NCI-H510A (cell line): Measurements from ENCODE around the gene INSYN1.
"Not testable (repeated sequence)": the region's sequence is repeated elsewhere in the genome, so short reads cannot be mapped to it uniquely, and the experiment has no call there.

Experiments
- DNase-seq: peaks from one replicate; lab custom pipeline; 2025; lab: John Stamatoyannopoulos, UW

Gene INSYN1

GRCh38 chr15:73749533-73749932 lies 3.6 kb downstream of the INSYN1 start:
- DNase-seq: no peak

GRCh38 chr15:73748730-73749129 lies 4.4 kb downstream of the INSYN1 start:
- DNase-seq: no peak

- no peak for DNase-seq
Observed at GRCh38 chr15:73747847-73748590, 5.1 kb downstream of the INSYN1 start.

- no peak for DNase-seq
Observed at GRCh38 chr15:73746883-73747282, 6.3 kb downstream of the INSYN1 start.

- DNase-seq: no peak
Observed at GRCh38 chr15:73746261-73746660, 6.9 kb downstream of the INSYN1 start.

- DNase-seq: no peak
Observed at GRCh38 chr15:73745073-73745472, 8.1 kb downstream of the INSYN1 start.

- no peak for DNase-seq
Observed at GRCh38 chr15:73744293-73744692, 8.9 kb downstream of the INSYN1 start.

GRCh38 chr15:73741321-73741836 lies 11.8 kb downstream of the INSYN1 start:
- no peak for DNase-seq

GRCh38 chr15:73740152-73741048 lies 12.8 kb downstream of the INSYN1 start:
- DNase-seq: no peak

GRCh38 chr15:73737535-73737934 lies 15.6 kb downstream of the INSYN1 start:
- no peak for DNase-seq

- no peak for DNase-seq
Observed at GRCh38 chr15:73732930-73733329, 20.2 kb downstream of the INSYN1 start.

GRCh38 chr15:73732051-73732450 lies 21.1 kb downstream of the INSYN1 start:
- DNase-seq: not testable (repeated sequence)

GRCh38 chr15:73727330-73727976 lies 25.7 kb downstream of the INSYN1 start:
- DNase-seq: no peak

GRCh38 chr15:73724212-73724611 lies 28.9 kb downstream of the INSYN1 start:
- DNase-seq: no peak

GRCh38 chr15:73723191-73723590 lies 30.0 kb downstream of the INSYN1 start:
- DNase-seq: no peak

- no peak for DNase-seq
Observed at GRCh38 chr15:73722425-73722824, 30.7 kb downstream of the INSYN1 start.

GRCh38 chr15:73718694-73719093 lies 34.5 kb downstream of the INSYN1 start:
- no peak for DNase-seq

- DNase-seq: no peak
Observed at GRCh38 chr15:73717802-73718201, 35.3 kb downstream of the INSYN1 start.

GRCh38 chr15:73717206-73717605 lies 35.9 kb downstream of the INSYN1 start:
- DNase-seq: no peak

GRCh38 chr15:73716417-73716816 lies 36.7 kb downstream of the INSYN1 start:
- no peak for DNase-seq

- no peak for DNase-seq
Observed at GRCh38 chr15:73715417-73715816, 37.7 kb downstream of the INSYN1 start.

GRCh38 chr15:73714695-73715301 lies 38.4 kb downstream of the INSYN1 start:
- no peak for DNase-seq
